HAP-1 (cell line): ENCODE results near the gene IRGQ.
"Not testable (repeated sequence)": the region's sequence is repeated elsewhere in the genome, so short reads cannot be mapped to it uniquely, and the experiment has no call there.

ENCODE experiments used
- DNase-seq, 2 experiments: peaks; one replicate each; pipeline ENCODE4 v3.0.0-alpha.2; 2016 to 2020; ENCODE audit warnings: low spot score in 2 of 2
- H3K27me3 ChIP-seq: fragments of 250-450 bp; sonication (Bioruptor Pico); 2 replicates; pipeline ENCODE4 v1.5.1; 2020; ENCODE audit warnings: low read depth, mild to moderate bottlenecking, moderate library complexity
- H3K36me3 ChIP-seq: fragments of 250-450 bp; sonication (Bioruptor Pico); replicated peaks from 2 replicates; pipeline ENCODE4 v1.5.1; 2020; ENCODE audit warnings: mild to moderate bottlenecking
- H3K4me1 ChIP-seq: fragments of 250-450 bp; sonication (Bioruptor Pico); 2 replicates; pipeline ENCODE4 v1.5.1; 2020; ENCODE audit warnings: mild to moderate bottlenecking
- H3K4me3 ChIP-seq: fragments of 250-450 bp; sonication (Bioruptor Pico); 2 replicates; pipeline ENCODE4 v1.5.1; 2020; ENCODE audit warnings: mild to moderate bottlenecking, moderate library complexity
- H3K9me3 ChIP-seq: fragments of 250-450 bp; sonication (Bioruptor Pico); 2 replicates; pipeline ENCODE4 v1.5.1; 2020; ENCODE audit warnings: mild to moderate bottlenecking, moderate library complexity
- in situ Hi-C: fragments of 300-500 bp; cut with MboI; formaldehyde crosslinking; loops from 3 replicates; pipeline ENCODE4 v1.14.3; 2020; ENCODE audit warnings: low sequenced_read_pairs, inconsistent platforms, mixed read lengths

The IRGQ gene

GRCh38 chr19:43562698-43563241 is 33.2 kb downstream of the IRGQ start:
- in situ Hi-C loops = no loop called here
- Histone ChIP-seq H3K36me3 (no peaks in the 10 kb centered on the region), H3K4me1 (no peaks in the 10 kb centered on the region), H3K27me3 (no peaks in the 10 kb centered on the region), H3K4me3 (no peak overlapping the region), H3K9me3 (no peaks in the 10 kb centered on the region)
- no peak for DNase-seq

- Histone ChIP-seq H3K4me3 (no peak overlapping the region), H3K36me3 (no peaks in the 10 kb centered on the region), H3K27me3 (no peaks in the 10 kb centered on the region), H3K9me3 (no peaks in the 10 kb centered on the region), H3K4me1 (no peaks in the 10 kb centered on the region)
- no peak for DNase-seq
- in situ Hi-C loops = no loop called here
Measured at GRCh38 chr19:43562226-43562697, 33.7 kb downstream of the IRGQ start.

GRCh38 chr19:43561139-43561970 is 34.6 kb downstream of the IRGQ start:
- H3K36me3 ChIP-seq = no peaks in the 10 kb centered on the region; the same call in 1 of the 2 replicates
- in situ Hi-C loops = no loop called here
- H3K4me1 ChIP-seq = no peaks in the 10 kb centered on the region
- H3K27me3 ChIP-seq = no peaks in the 10 kb centered on the region
- H3K4me3 ChIP-seq = no peak overlapping the region
- no peaks in the 10 kb centered on the region for H3K9me3 ChIP-seq
- DNase-seq = no peak

GRCh38 chr19:43560687-43561086 is 35.2 kb downstream of the IRGQ start:
- H3K4me3 ChIP-seq = no peak overlapping the region
- no peaks in the 10 kb centered on the region for H3K27me3 ChIP-seq
- in situ Hi-C loops = no loop called here
- H3K9me3 ChIP-seq = no peaks in the 10 kb centered on the region
- no peaks in the 10 kb centered on the region for H3K4me1 ChIP-seq
- no peaks in the 10 kb centered on the region; the same call in 1 of the 2 replicates for H3K36me3 ChIP-seq
- DNase-seq = no peak

GRCh38 chr19:43555185-43555770 is 40.7 kb downstream of the IRGQ start:
- H3K4me1 ChIP-seq = no peaks in the 10 kb centered on the region
- DNase-seq = peak; percentile 21 to 86
- no peaks in the 10 kb centered on the region for H3K27me3 ChIP-seq
- H3K4me3 ChIP-seq = no peak overlapping the region
- in situ Hi-C loops = no loop called here
- peaks cover 22% of the 10 kb centered on the region for H3K36me3 ChIP-seq
- H3K9me3 ChIP-seq = no peaks in the 10 kb centered on the region

- Histone ChIP-seq H3K27me3 (no peaks in the 10 kb centered on the region), H3K4me1 (no peaks in the 10 kb centered on the region), H3K36me3 (peaks cover 22% of the 10 kb centered on the region), H3K4me3 (no peak overlapping the region), H3K9me3 (no peaks in the 10 kb centered on the region)
- no peak for DNase-seq
- in situ Hi-C loops = no loop called here
Measured at GRCh38 chr19:43554317-43554895, 41.5 kb downstream of the IRGQ start.

GRCh38 chr19:43553656-43554055 is 42.3 kb downstream of the IRGQ start:
- in situ Hi-C loops = no loop called here
- DNase-seq = no peak
- H3K4me3 ChIP-seq = no peak overlapping the region
- H3K4me1 ChIP-seq = peaks cover 3% of the 10 kb centered on the region
- no peaks in the 10 kb centered on the region for H3K9me3 ChIP-seq
- H3K27me3 ChIP-seq = no peaks in the 10 kb centered on the region
- peaks cover 22% of the 10 kb centered on the region for H3K36me3 ChIP-seq

GRCh38 chr19:43552616-43553015 is 43.3 kb downstream of the IRGQ start:
- H3K36me3 ChIP-seq = peaks cover 22% of the 10 kb centered on the region
- no peaks in the 10 kb centered on the region for H3K9me3 ChIP-seq
- H3K27me3 ChIP-seq = no peaks in the 10 kb centered on the region
- in situ Hi-C loops = no loop called here
- no peak for DNase-seq
- H3K4me1 ChIP-seq = peaks cover 4% of the 10 kb centered on the region
- no peak overlapping the region for H3K4me3 ChIP-seq

GRCh38 chr19:43552198-43552450 is 43.8 kb downstream of the IRGQ start:
- Histone ChIP-seq H3K4me1 (peaks cover 4% of the 10 kb centered on the region), H3K27me3 (no peaks in the 10 kb centered on the region), H3K36me3 (peaks cover 22% of the 10 kb centered on the region), H3K4me3 (no peak overlapping the region), H3K9me3 (no peaks in the 10 kb centered on the region)
- in situ Hi-C loops = no loop called here
- no peak for DNase-seq

GRCh38 chr19:43551399-43552197 is 44.3 kb downstream of the IRGQ start:
- in situ Hi-C loops = no loop called here
- Histone ChIP-seq H3K4me1 (peaks cover 4% of the 10 kb centered on the region), H3K4me3 (no peak overlapping the region), H3K27me3 (no peaks in the 10 kb centered on the region), H3K9me3 (no peaks in the 10 kb centered on the region), H3K36me3 (peaks cover 22% of the 10 kb centered on the region)
- DNase-seq = no peak

GRCh38 chr19:43548706-43549105 is 47.2 kb downstream of the IRGQ start:
- Histone ChIP-seq H3K4me3 (no peak overlapping the region), H3K27me3 (no peaks in the 10 kb centered on the region), H3K4me1 (peaks cover 4% of the 10 kb centered on the region), H3K36me3 (peaks cover 19% of the 10 kb centered on the region), H3K9me3 (no peaks in the 10 kb centered on the region)
- in situ Hi-C loops = no loop called here
- DNase-seq = no peak

- H3K4me1 ChIP-seq, H3K4me3 ChIP-seq, H3K27me3 ChIP-seq, H3K9me3 ChIP-seq, DNase-seq, in situ Hi-C loops: not testable (repeated sequence)
- peaks cover 25% of the 10 kb centered on the region for H3K36me3 ChIP-seq
Measured at GRCh38 chr19:43547926-43548325, 48.0 kb downstream of the IRGQ start.

GRCh38 chr19:43546581-43546980 is 49.4 kb downstream of the IRGQ start:
- peaks cover 26% of the 10 kb centered on the region for H3K36me3 ChIP-seq
- peaks cover 4% of the 10 kb centered on the region for H3K4me1 ChIP-seq
- no peaks in the 10 kb centered on the region for H3K9me3 ChIP-seq
- no peak for DNase-seq
- no peaks in the 10 kb centered on the region for H3K27me3 ChIP-seq
- in situ Hi-C loops = no loop called here
- H3K4me3 ChIP-seq = no peak overlapping the region
